Prostate gland (tissue), 2 donors: ENCODE measurements around the gene CFAP46. TPM values are rescaled to one million over a fixed set of nuclear protein-coding genes. Genes with fewer than 3 reads are reported as not detected.

ENCODE experiments used
- DNase-seq: peaks from one replicate; pipeline ENCODE4 v3.0.0-alpha.2; 2019; ENCODE audit warnings: low spot score
- H3K27ac ChIP-seq, 2 donors: fragments of 200-600 bp; sonication (generic); 2 replicates each; pipeline ENCODE4 v1.5.1; 2017 to 2019
- H3K27me3 ChIP-seq: fragments of 200-600 bp; sonication (generic); replicated peaks from 2 replicates; pipeline ENCODE4 v1.5.1; 2019; ENCODE audit not compliant: insufficient read depth
- H3K36me3 ChIP-seq, 2 donors: fragments of 200-600 bp; sonication (generic); 1 replicate in 1 of 2; 2 replicates in 1 of 2; pipeline versions ENCODE4 v1.5.1 to v1.8.1; 2017 to 2019
- H3K4me1 ChIP-seq: fragments of 200-600 bp; sonication (generic); replicated peaks from 2 replicates; pipeline ENCODE4 v1.5.1; 2019
- H3K4me3 ChIP-seq, 2 donors: fragments of 200-600 bp; sonication (generic); 2 replicates each; pipeline ENCODE4 v1.5.1; 2017 to 2019
- H3K9me3 ChIP-seq: fragments of 200-600 bp; sonication (generic); 2 replicates; pipeline ENCODE4 v1.5.1; 2017
- POLR2A ChIP-seq: fragments of 450-650 bp; IDR thresholded peaks from one replicate; pipeline ENCODE4 v1.6.1; 2016; ENCODE audit warnings: antibody characterized with exemption, mild to moderate bottlenecking
- POLR2AphosphoS5 ChIP-seq: sonication (generic); formaldehyde crosslinking; IDR thresholded peaks from one replicate; pipeline ENCODE4 v1.6.1; 2017; ENCODE audit warnings: antibody characterized with exemption
- WGBS: methylation state at CpG from one replicate; pipeline ENCODE4 v1.1.5; 2018; 5-methylcytosine and 5-hydroxymethylcytosine counted together
- intact Hi-C: fragments of 100-400 bp; cut with DNase I; formaldehyde crosslinking; loops from one replicate; pipeline ENCODE4 v1.14.2; 2022
- total RNA-seq, 2 donors: library from RNA; depleted of rRNA; stranded (reverse); fragments of >200 nt; gene quantifications; one replicate each; pipeline ENCODE4 v1.1.0, GENCODE V29; 2016
- TF ChIP-seq, protein P1 (sequence below), 4 experiments: fragments of 200-600 bp in 2 of 4; fragments of 450-650 bp in 2 of 4; sonication (generic) in 2 of 4; IDR thresholded peaks; 1 replicate in 3 of 4; 2 replicates in 1 of 4; pipeline ENCODE4 v1.5.1; 2016 to 2019; ENCODE audit warnings: antibody characterized with exemption in 4 of 4, mild to moderate bottlenecking in 2 of 4, moderate library complexity in 2 of 4

The CFAP46 gene
- total RNA-seq, 2 donors from 2014 or later: 1.4 to 9.3 TPM

DNA sequence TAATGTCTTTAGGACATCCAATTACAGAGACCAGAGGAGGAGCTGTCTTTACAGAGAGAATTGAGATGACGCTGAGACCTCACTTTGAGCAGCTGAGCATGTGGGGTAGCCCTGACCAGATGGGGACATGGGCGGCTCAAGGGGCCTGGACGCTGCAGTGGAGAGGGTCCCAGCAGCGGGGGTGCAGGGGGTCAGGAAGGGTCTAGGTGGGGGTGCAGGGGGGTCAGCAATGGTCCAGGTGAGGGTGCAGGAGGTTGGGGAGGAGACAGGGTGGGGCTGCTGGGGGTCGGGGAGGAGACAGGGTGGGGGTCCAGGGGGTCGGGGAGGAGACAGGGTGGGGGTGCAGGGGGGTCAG is 43.2 kb upstream of the CFAP46 start:
- no peak overlapping the region for H3K27ac ChIP-seq
- H3K4me1 ChIP-seq: no peaks in the 10 kb centered on the region
- no peak for TF ChIP-seq POLR2A
- TF ChIP-seq, protein P1, sequence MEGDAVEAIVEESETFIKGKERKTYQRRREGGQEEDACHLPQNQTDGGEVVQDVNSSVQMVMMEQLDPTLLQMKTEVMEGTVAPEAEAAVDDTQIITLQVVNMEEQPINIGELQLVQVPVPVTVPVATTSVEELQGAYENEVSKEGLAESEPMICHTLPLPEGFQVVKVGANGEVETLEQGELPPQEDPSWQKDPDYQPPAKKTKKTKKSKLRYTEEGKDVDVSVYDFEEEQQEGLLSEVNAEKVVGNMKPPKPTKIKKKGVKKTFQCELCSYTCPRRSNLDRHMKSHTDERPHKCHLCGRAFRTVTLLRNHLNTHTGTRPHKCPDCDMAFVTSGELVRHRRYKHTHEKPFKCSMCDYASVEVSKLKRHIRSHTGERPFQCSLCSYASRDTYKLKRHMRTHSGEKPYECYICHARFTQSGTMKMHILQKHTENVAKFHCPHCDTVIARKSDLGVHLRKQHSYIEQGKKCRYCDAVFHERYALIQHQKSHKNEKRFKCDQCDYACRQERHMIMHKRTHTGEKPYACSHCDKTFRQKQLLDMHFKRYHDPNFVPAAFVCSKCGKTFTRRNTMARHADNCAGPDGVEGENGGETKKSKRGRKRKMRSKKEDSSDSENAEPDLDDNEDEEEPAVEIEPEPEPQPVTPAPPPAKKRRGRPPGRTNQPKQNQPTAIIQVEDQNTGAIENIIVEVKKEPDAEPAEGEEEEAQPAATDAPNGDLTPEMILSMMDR (IDR thresholded peaks at IDR 0.05): no peak
- TF ChIP-seq POLR2AphosphoS5: no peak
- H3K4me3 ChIP-seq: no peak overlapping the region
- no peak for DNase-seq
- WGBS: 93% methylated on average over 4 of the region's 6 CpGs
- H3K36me3 ChIP-seq: no peaks in the 10 kb centered on the region
- H3K27me3 ChIP-seq: no peaks in the 10 kb centered on the region
- H3K9me3 ChIP-seq: no peaks in the 10 kb centered on the region
- intact Hi-C loops: no loop called here

DNA sequence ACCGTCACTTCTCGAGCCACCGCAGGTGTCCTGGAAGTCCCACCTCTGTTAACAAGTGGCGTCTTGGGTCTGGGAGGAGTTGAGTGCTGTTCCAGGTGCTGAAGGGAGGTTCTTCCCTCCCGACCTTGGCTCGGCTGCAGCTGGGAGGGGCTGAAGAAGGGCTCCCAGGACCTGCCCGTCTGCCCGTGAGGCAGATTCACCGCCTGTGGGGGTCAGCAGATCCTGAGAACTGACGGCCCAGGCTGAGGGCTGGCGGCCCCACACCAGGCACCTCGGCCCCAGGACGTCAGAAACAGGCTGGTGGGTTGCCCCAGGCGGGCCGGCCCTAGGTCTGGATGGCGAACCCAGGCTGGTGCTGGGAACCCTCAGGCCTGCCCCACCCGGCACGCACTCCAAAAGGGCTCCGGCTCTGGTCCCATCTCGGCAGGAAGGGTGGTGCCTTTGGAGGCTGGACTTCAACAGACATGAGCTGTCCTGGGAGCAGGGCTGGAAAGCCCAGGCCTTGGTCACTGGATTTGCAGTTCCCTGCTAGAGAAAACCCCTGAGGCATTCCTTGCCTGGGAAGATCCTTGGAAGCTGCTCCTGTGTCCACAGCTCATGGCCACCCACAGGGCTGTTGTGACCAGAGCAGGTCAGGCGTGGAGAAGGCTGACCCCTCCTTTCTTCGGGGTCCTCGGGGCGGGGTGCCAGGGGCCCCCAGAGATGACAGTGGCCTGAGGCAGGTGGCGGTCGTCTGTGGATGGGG is 42.6 kb upstream of the CFAP46 start:
- intact Hi-C loops: no loop called here
- H3K4me1 ChIP-seq: no peaks in the 10 kb centered on the region
- TF ChIP-seq POLR2A: no peak
- TF ChIP-seq, protein P1 (IDR thresholded peaks at IDR 0.05): no peak
- no peak for TF ChIP-seq POLR2AphosphoS5
- DNase-seq: no peak
- no peaks in the 10 kb centered on the region for H3K27me3 ChIP-seq
- WGBS: 63% methylated on average over 22 of the region's 26 CpGs
- H3K36me3 ChIP-seq: no peaks in the 10 kb centered on the region
- H3K4me3 ChIP-seq: no peak overlapping the region
- no peak overlapping the region for H3K27ac ChIP-seq
- H3K9me3 ChIP-seq: no peaks in the 10 kb centered on the region

DNA sequence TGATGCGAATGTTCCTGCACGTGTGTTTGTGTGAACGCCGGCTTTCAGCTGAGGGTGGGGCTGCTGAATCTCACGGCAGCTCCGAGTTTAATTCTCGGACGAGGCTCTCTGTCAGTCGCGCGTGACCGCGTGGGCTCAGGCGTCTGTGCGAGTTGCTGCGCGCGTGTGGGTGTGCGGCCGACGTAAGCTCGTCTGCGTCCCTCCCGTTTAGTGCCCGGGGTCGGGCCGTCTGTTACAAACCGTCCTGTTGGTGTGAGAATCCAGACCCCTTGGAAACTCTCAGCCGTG is 41.6 kb upstream of the CFAP46 start:
- no peaks in the 10 kb centered on the region for H3K9me3 ChIP-seq
- no peak for DNase-seq
- intact Hi-C loops: no loop called here
- H3K4me3 ChIP-seq: no peak overlapping the region
- no peaks in the 10 kb centered on the region for H3K27me3 ChIP-seq
- 70% methylated on average over 29 of the region's 29 CpGs for WGBS
- H3K36me3 ChIP-seq: no peaks in the 10 kb centered on the region
- no peaks in the 10 kb centered on the region for H3K4me1 ChIP-seq
- TF ChIP-seq POLR2AphosphoS5: no peak
- H3K27ac ChIP-seq: no peak overlapping the region

DNA sequence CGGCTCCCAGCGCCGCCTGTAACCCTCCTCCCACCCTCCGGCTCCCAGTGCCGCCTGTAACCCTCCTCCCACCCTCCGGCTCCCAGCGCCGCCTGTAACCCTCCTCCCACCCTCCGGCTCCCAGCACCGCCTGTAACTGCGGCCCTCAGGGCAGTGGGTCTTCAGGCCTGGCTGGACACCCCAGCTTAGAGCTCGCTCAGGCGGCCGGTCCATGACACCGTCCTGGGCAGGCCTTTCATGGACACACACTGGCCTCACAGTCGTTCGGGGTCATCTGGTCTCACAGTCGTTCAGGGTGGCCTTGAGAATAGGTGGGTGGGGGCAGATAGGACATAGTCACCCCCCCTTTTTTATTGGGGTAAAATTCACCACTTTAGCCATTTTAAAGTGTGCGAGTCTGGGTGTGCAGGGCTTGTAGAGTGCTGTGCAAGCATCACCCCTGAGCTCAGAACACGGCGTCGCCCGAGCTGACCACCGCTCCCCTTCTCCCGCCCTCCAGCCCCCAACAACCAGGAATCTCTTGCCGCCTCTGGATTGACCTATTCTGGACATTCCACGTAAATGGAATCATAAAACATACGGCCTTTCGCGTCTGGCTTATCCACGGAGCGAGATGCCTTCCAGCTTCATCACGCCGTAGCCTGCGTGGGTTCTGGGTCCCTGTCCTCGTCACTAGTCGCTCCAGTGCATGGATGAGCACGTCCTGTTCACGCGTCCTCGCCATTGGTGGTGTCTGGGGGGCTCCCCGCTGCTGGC is 41.1 kb upstream of the CFAP46 start:
- Histone ChIP-seq H3K4me3 (no peak overlapping the region), H3K27me3 (no peaks in the 10 kb centered on the region), H3K4me1 (no peaks in the 10 kb centered on the region), H3K36me3 (no peaks in the 10 kb centered on the region), H3K9me3 (no peaks in the 10 kb centered on the region), H3K27ac (no peak overlapping the region)
- TF ChIP-seq POLR2A: no peak
- TF ChIP-seq POLR2AphosphoS5: no peak
- TF ChIP-seq, protein P1 (IDR thresholded peaks at IDR 0.05): no peak
- no peak for DNase-seq
- whole genome bisulfite sequencing: 88% methylated on average over 36 of the region's 42 CpGs
- intact Hi-C loops: no loop called here

DNA sequence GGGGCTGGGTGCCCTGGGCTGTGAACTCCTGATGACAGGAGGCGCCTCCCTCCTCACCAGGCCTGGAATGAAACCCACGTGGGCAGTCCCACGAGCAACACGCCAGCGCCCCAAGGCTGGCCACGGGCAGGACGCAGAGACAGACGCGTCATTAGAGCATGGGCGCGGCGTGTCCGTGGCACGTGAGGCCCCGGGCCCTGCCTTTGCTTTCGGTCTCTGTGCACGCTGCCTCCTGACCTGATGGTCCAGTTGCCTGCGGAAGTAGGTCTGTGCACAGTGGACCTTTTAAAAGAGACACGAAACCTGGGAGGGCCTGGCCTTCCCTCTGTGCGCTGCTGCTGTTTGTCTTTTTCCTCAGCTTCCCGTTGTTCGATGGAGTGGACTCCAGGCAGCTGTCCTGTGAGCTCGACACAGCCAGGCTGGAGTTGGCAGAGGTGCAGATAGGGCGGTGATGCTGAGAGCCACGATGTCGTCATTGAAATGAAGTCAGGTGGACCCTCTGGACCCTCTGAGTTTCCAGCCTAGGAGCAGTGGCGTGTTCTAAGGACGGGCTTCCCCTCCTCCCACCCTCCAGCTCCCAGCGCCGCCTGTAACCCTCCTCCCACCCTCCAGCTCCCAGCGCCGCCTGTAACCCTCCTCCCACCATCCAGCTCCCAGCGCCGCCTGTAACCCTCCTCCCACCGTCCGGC is 40.1 kb upstream of the CFAP46 start:
- 68% methylated on average over 34 of the region's 36 CpGs for WGBS
- Histone ChIP-seq H3K36me3 (no peaks in the 10 kb centered on the region), H3K4me1 (no peaks in the 10 kb centered on the region), H3K27me3 (no peaks in the 10 kb centered on the region), H3K27ac (no peak overlapping the region), H3K4me3 (no peak overlapping the region), H3K9me3 (no peaks in the 10 kb centered on the region)
- TF ChIP-seq POLR2A (no peak), POLR2AphosphoS5 (no peak)
- TF ChIP-seq, protein P1 (IDR thresholded peaks at IDR 0.05): no peak
- intact Hi-C loops: no loop called here
- no peak for DNase-seq
